ENCODE results near the gene AHNAK. TPM values are rescaled to one million over a fixed set of nuclear protein-coding genes. Genes with fewer than 3 reads are reported as not detected.

AHNAK gene
- total RNA-seq, 1 donor from 2014 or later: 562 TPM

- DNase-seq (ENCODE audit: extremely low read depth, low read depth, low spot score): no peak
These were observed 133.4 kb downstream of the AHNAK start for GRCh38 chr11:62413060-62413696.

GRCh38 chr11:62411524-62411923 is 135.1 kb downstream of the AHNAK start:
- DNase-seq (ENCODE audit: extremely low read depth, low read depth, low spot score): no peak

GRCh38 chr11:62410972-62411371 is 135.6 kb downstream of the AHNAK start:
- DNase-seq (ENCODE audit: extremely low read depth, low read depth, low spot score): no peak

GRCh38 chr11:62409831-62410230 is 136.8 kb downstream of the AHNAK start:
- DNase-seq (ENCODE audit: extremely low read depth, low read depth, low spot score): no peak

GRCh38 chr11:62406034-62406433 is 140.6 kb downstream of the AHNAK start:
- DNase-seq (ENCODE audit: extremely low read depth, low read depth, low spot score): no peak

GRCh38 chr11:62404901-62405300 is 141.7 kb downstream of the AHNAK start:
- no peak for DNase-seq (ENCODE audit: extremely low read depth, low read depth, low spot score)

GRCh38 chr11:62404435-62404834 is 142.2 kb downstream of the AHNAK start:
- no peak for DNase-seq (ENCODE audit: extremely low read depth, low read depth, low spot score)

GRCh38 chr11:62402960-62403730 is 143.5 kb downstream of the AHNAK start:
- DNase-seq (ENCODE audit: extremely low read depth, low read depth, low spot score): no peak

- DNase-seq (ENCODE audit: extremely low read depth, low read depth, low spot score): no peak
These were observed 144.2 kb downstream of the AHNAK start for GRCh38 chr11:62402226-62402959.

GRCh38 chr11:62401811-62402210 is 144.8 kb downstream of the AHNAK start:
- DNase-seq (ENCODE audit: extremely low read depth, low read depth, low spot score): no peak

GRCh38 chr11:62401356-62401755 is 145.2 kb downstream of the AHNAK start:
- no peak for DNase-seq (ENCODE audit: extremely low read depth, low read depth, low spot score)

GRCh38 chr11:62400760-62401159 is 145.8 kb downstream of the AHNAK start:
- no peak for DNase-seq (ENCODE audit: extremely low read depth, low read depth, low spot score)

GRCh38 chr11:62400281-62400680 is 146.3 kb downstream of the AHNAK start:
- no peak for DNase-seq (ENCODE audit: extremely low read depth, low read depth, low spot score)

GRCh38 chr11:62399878-62400266 is 146.7 kb downstream of the AHNAK start:
- DNase-seq (ENCODE audit: extremely low read depth, low read depth, low spot score): no peak

- no peak for DNase-seq (ENCODE audit: extremely low read depth, low read depth, low spot score)
These were observed 147.3 kb downstream of the AHNAK start for GRCh38 chr11:62399172-62399877.

- DNase-seq (ENCODE audit: extremely low read depth, low read depth, low spot score): no peak
These were observed 148.3 kb downstream of the AHNAK start for GRCh38 chr11:62398011-62398994.

GRCh38 chr11:62395885-62396551 is 150.6 kb downstream of the AHNAK start:
- DNase-seq (ENCODE audit: extremely low read depth, low read depth, low spot score): no peak

- peak; percentile 72 for DNase-seq (ENCODE audit: extremely low read depth, low read depth, low spot score)
These were observed 151.6 kb downstream of the AHNAK start for GRCh38 chr11:62394825-62395538.

GRCh38 chr11:62393735-62394134 is 152.9 kb downstream of the AHNAK start:
- DNase-seq (ENCODE audit: extremely low read depth, low read depth, low spot score): no peak

Data from glomerular endothelial cell (primary cell).